SK-N-SH (cell line): ENCODE data around the gene MGLL. TPM values are rescaled to one million over a fixed set of nuclear protein-coding genes. Genes with fewer than 3 reads are reported as not detected.

Experiments
- CTCF ChIA-PET: fragments of 300-600, 350-600 bp; formaldehyde crosslinking; extraction: SDS; loops from one replicate; lab custom pipeline; 2021; lab: Yijun Ruan, JAX
- POLR2A ChIA-PET: fragments of 350-600 bp; sonication (Branson Sonifier 250); formaldehyde crosslinking; extraction: SDS; loops from one replicate; lab custom pipeline; 2020; ENCODE audit warnings: antibody characterized with exemption, inconsistent platforms; lab: Yijun Ruan, JAX
- DNase-seq: peaks from one replicate; pipeline ENCODE4 v3.0.0; 2012
- H2AFZ ChIP-seq: fragments of 200-600 bp; sonication (generic); 2 replicates; pipeline ENCODE4 v1.8.1; 2016; ENCODE audit warnings: antibody characterized with exemption, mild to moderate bottlenecking, low read depth
- H3F3A ChIP-seq: fragments of 200-600 bp; sonication (generic); replicated peaks from 2 replicates; pipeline ENCODE3; 2016; ENCODE audit warnings: antibody characterized with exemption, mild to moderate bottlenecking; ENCODE audit not compliant: insufficient read depth
- H3K27ac ChIP-seq, 2 experiments: fragments of 200-500 bp in 1 of 2; fragments of 200-600 bp in 1 of 2; sonication (Bioruptor generic) in 1 of 2; sonication (generic), shearing (Covaris generic) in 1 of 2; 2 replicates each; pipeline versions ENCODE4 v1.5.1 to v1.6.1; 2014 to 2016; ENCODE audit warnings: low read depth in 2 of 2, inconsistent platforms in 1 of 2, low read length in 1 of 2, mild to moderate bottlenecking in 1 of 2, mixed read lengths in 1 of 2
- H3K27me3 ChIP-seq: fragments of 200-600 bp; sonication (generic), shearing (Covaris generic); 2 replicates; pipeline ENCODE4 v1.6.1; 2016; ENCODE audit warnings: mixed run types; ENCODE audit not compliant: insufficient read depth
- H3K36me3 ChIP-seq, 2 experiments: fragments of 200-500 bp in 1 of 2; fragments of 200-600 bp in 1 of 2; sonication (Bioruptor generic) in 1 of 2; sonication (generic) in 1 of 2; replicated peaks in 1 of 2; 2 replicates each; pipeline versions ENCODE3 to v1.5.1; 2014 to 2016; ENCODE audit warnings: low read length in 1 of 2, mild to moderate bottlenecking in 1 of 2; ENCODE audit not compliant: insufficient read depth in 2 of 2, control insufficient read depth in 1 of 2
- H3K4me1 ChIP-seq, 2 experiments: fragments of 200-500 bp in 1 of 2; fragments of 200-600 bp in 1 of 2; sonication (Bioruptor generic) in 1 of 2; sonication (generic), shearing (Covaris generic) in 1 of 2; 2 replicates each; pipeline versions ENCODE4 v1.5.1 to v1.6.1; 2014 to 2016; ENCODE audit warnings: low read depth in 1 of 2, low read length in 1 of 2, mixed run types in 1 of 2; ENCODE audit not compliant: insufficient read depth in 2 of 2, control insufficient read depth in 1 of 2
- H3K4me2 ChIP-seq: fragments of 200-600 bp; sonication (generic), shearing (Covaris generic); 2 replicates; pipeline ENCODE4 v1.6.1; 2017; ENCODE audit warnings: mixed run types
- H3K4me3 ChIP-seq, 2 experiments: fragments of 200-500 bp in 1 of 2; fragments of 200-600 bp in 1 of 2; sonication (Bioruptor generic) in 1 of 2; sonication (generic), shearing (Covaris generic) in 1 of 2; 2 replicates each; pipeline versions ENCODE4 v1.5.1 to v1.8.1; 2014 to 2016; ENCODE audit warnings: low read depth in 2 of 2, inconsistent platforms in 1 of 2, low read length in 1 of 2, mild to moderate bottlenecking in 1 of 2, mixed read lengths in 1 of 2, moderate library complexity in 1 of 2
- H3K79me2 ChIP-seq: fragments of 200-600 bp; sonication (generic); 2 replicates; pipeline ENCODE4 v1.8.1; 2017; ENCODE audit warnings: mild to moderate bottlenecking; ENCODE audit not compliant: insufficient read depth
- H3K9ac ChIP-seq: fragments of 200-600 bp; sonication (generic); 2 replicates; pipeline ENCODE4 v1.6.1; 2017; ENCODE audit warnings: mixed run types
- H3K9me2 ChIP-seq: fragments of 200-600 bp; sonication (generic); 2 replicates; pipeline ENCODE4 v1.6.1; 2017; ENCODE audit warnings: mixed run types
- H3K9me3 ChIP-seq: fragments of 200-600 bp; sonication (generic); 2 replicates; pipeline ENCODE4 v1.6.1; 2017; ENCODE audit warnings: mixed run types, mild to moderate bottlenecking, moderate library complexity
- H4K20me1 ChIP-seq: fragments of 200-600 bp; sonication (generic); 2 replicates; pipeline ENCODE4 v1.6.1; 2017; ENCODE audit warnings: mild to moderate bottlenecking, mixed run types; ENCODE audit not compliant: insufficient read depth
- CTCF ChIP-seq: fragments of 200-600 bp; sonication (generic); IDR thresholded peaks from 2 replicates; pipeline ENCODE4 v1.6.1; 2017; ENCODE audit warnings: antibody characterized with exemption, mild to moderate bottlenecking, moderate library complexity
- EP300 ChIP-seq, 2 experiments: IDR thresholded peaks; 2 replicates each; pipeline versions ENCODE4 v1.4.0 to v1.6.1; 2012; ENCODE audit warnings: borderline replicate concordance in 1 of 2, low read depth in 1 of 2, low read length in 1 of 2
- JUND ChIP-seq: IDR thresholded peaks from 2 replicates; pipeline ENCODE4 v1.4.0; 2012
- MAX ChIP-seq: IDR thresholded peaks from 2 replicates; pipeline ENCODE4 v1.4.0; 2012; ENCODE audit warnings: low read depth
- MEF2A ChIP-seq: IDR thresholded peaks from 2 replicates; pipeline ENCODE4 v1.4.0; 2012; ENCODE audit warnings: low read depth, borderline replicate concordance
- MXI1 ChIP-seq: IDR thresholded peaks from 2 replicates; pipeline ENCODE4 v1.6.1; 2012; ENCODE audit warnings: mild to moderate bottlenecking, low read depth, low read length, improper control_type of control experiment
- RAD21 ChIP-seq: IDR thresholded peaks from 2 replicates; pipeline ENCODE4 v1.6.1; 2012; ENCODE audit warnings: mild to moderate bottlenecking, low read length
- RCOR1 ChIP-seq: fragments of 150-350 bp; IDR thresholded peaks from 2 replicates; pipeline ENCODE4 v1.6.1; 2017; ENCODE audit warnings: antibody characterized with exemption, low read length
- REST ChIP-seq: IDR thresholded peaks from 2 replicates; pipeline ENCODE4 v1.6.1; 2012; ENCODE audit warnings: mild to moderate bottlenecking, low read depth, low read length, moderate library complexity
- RFX5 ChIP-seq: IDR thresholded peaks from 2 replicates; pipeline ENCODE4 v1.6.1; 2012; ENCODE audit warnings: mild to moderate bottlenecking, improper control_type of control experiment, low read length
- SMC3 ChIP-seq: IDR thresholded peaks from 2 replicates; pipeline ENCODE4 v1.6.1; 2012; ENCODE audit warnings: low read depth, low read length, improper control_type of control experiment
- USF1 ChIP-seq: IDR thresholded peaks from 2 replicates; pipeline ENCODE4 v1.4.0; 2012; ENCODE audit warnings: low read depth, borderline replicate concordance
- USF2 ChIP-seq: fragments of 150-350 bp; IDR thresholded peaks from 2 replicates; pipeline ENCODE4 v1.6.1; 2017; ENCODE audit warnings: antibody characterized with exemption, low read length, low read depth, borderline replicate concordance
- YY1 ChIP-seq: IDR thresholded peaks from 2 replicates; pipeline ENCODE4 v1.4.0; 2012; ENCODE audit warnings: low read depth, mild to moderate bottlenecking
- WGBS: methylation state at CpG from one replicate; pipeline ENCODE4 v1.1.6; 2017; ENCODE audit warnings: low lambda C conversion rate; 5-methylcytosine and 5-hydroxymethylcytosine counted together
- polyA plus RNA-seq, 3 experiments: library from polyadenylated mRNA; depleted of rRNA; stranded (reverse); fragments of >200 nt; gene quantifications; 2 replicates each; pipeline ENCODE4 v1.2.3, GENCODE V29; 2012

Gene MGLL
- polyA plus RNA-seq, 1 of the 3 experiments (the other 2 are of a cell fraction) = 2.2 TPM

- ChIA-PET CTCF (interaction anchor here (1.1 to 2.4 kb wide), 2 partner anchors 9 to 37 kb away, joined by 3 to 7 read pairs; no protein-coding TSS in a partner anchor), POLR2A (no interaction called here)
- no peaks in the 10 kb centered on the region for H4K20me1 ChIP-seq
- H2AFZ ChIP-seq = no peak overlapping the region
- no peaks in the 10 kb centered on the region for H3K79me2 ChIP-seq
- H3K9ac ChIP-seq = no peak overlapping the region
- H3K4me2 ChIP-seq = no peak overlapping the region
- no peaks in the 10 kb centered on the region for H3K27me3 ChIP-seq
- H3K4me1 ChIP-seq = peaks cover 10 to 50% of the 10 kb centered on the region in 2 experiments; a peak in 2 of 4 replicates
- no peaks in the 10 kb centered on the region for H3K9me3 ChIP-seq
- no peak for DNase-seq
- no peak overlapping the region; a peak in 1 of 4 replicates for H3K27ac ChIP-seq
- no peak for TF ChIP-seq SMC3
- no peak for TF ChIP-seq MAX
- no peak for TF ChIP-seq CTCF
- no peak for TF ChIP-seq MEF2A
- no peak for TF ChIP-seq RCOR1
- no peak for TF ChIP-seq EP300 (IDR thresholded peaks at IDR 0.05; ENCODE audit: borderline replicate concordance in 1 of 2, low read depth in 1 of 2, low read length in 1 of 2)
- no peak for TF ChIP-seq RFX5
- TF ChIP-seq USF2 = no peak
- no peak for TF ChIP-seq REST
- no peak for TF ChIP-seq RAD21
- TF ChIP-seq JUND = no peak
- TF ChIP-seq USF1 = no peak
- TF ChIP-seq YY1 = no peak
- no peak for TF ChIP-seq MXI1
- H3K36me3 ChIP-seq = no peaks in the 10 kb centered on the region
- no peaks in the 10 kb centered on the region for H3F3A ChIP-seq
- no peaks in the 10 kb centered on the region for H3K9me2 ChIP-seq
- WGBS = 86% methylated on average over 9 of the region's 11 CpGs
- no peak overlapping the region for H3K4me3 ChIP-seq
Measured at GRCh38 chr3:127701280-127701911, 120.9 kb downstream of the MGLL start.
